ENCODE data around the gene CAPN12.
"Not testable (repeated sequence)": the region's sequence is repeated elsewhere in the genome, so short reads cannot be mapped to it uniquely, and the experiment has no call there.

CAPN12 gene

DNA sequence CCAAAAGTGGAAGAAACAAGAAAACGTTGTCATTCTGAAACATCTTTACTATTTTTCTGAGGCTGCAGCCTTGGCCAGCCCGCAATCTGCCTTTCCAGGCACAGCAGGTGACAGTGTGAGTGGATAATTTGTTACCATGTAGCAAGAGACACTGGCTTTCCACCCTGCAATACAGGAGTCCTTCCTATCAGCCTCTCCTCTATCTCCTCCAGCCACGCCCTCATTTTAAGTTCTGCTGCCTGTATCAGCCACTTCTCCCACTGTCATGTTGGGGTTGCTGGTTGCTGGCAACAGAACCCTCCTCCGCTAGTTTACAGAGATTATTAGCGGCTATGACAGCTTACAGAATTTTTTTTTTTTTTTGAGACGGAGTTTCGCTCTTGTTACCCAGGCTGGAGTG, 36.8 kb upstream of the CAPN12 start:
- TF ChIP-seq POLR2A (IDR thresholded peaks at IDR 0.05; ENCODE audit: low read length) = no peak
- TF ChIP-seq GATA1 (IDR thresholded peaks at IDR 0.05; ENCODE audit: low read depth, low read length) = no peak
- DNase-seq = peak; percentile 64 to 80

DNA sequence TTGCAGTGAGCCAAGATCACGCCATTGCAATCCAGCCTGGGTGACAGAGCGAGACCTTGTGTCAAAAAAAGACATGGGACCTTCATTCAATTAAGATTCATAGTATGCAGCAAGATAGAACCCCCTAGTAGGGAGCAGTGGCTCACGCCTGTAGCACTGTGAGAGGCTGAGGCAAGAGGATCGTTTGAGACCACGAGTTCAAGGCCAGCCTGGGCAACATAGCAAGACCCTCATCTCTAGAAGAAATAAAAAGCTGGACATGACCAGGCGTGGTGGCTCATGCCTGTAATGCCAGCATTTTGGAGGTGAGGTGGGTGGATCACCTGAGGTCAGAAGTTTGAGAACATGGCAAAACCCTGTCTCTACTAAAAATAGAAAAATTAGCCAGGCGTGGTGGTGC, 36.2 kb upstream of the CAPN12 start:
- TF ChIP-seq GATA1 (IDR thresholded peaks at IDR 0.05; ENCODE audit: low read depth, low read length) (no peak), POLR2A (IDR thresholded peaks at IDR 0.05; ENCODE audit: low read length) (no peak)
- no peak for DNase-seq

DNA sequence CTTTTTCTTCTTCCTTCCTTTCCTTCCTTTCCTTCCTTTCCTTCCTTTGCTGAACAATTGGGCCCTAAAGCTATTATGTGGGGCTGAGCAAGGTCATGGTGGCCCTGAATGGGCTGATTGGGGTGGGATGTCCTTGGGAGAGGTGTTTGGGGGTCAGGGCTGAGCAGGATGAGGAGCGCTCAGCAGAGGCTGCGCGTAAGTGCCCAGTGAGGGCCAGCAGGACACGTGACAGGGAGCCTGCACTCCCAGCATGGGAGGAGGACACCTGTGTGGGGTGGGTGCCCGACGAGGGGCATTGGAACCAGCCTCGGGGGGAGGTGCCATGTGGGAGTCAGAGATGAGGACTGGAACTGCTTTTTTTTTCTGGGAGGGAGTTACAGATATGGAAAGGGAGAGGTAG, 34.5 kb upstream of the CAPN12 start:
- no peak for TF ChIP-seq GATA1 (IDR thresholded peaks at IDR 0.05; ENCODE audit: low read depth, low read length)
- no peak for TF ChIP-seq POLR2A (IDR thresholded peaks at IDR 0.05; ENCODE audit: low read length)
- DNase-seq = no peak

DNA sequence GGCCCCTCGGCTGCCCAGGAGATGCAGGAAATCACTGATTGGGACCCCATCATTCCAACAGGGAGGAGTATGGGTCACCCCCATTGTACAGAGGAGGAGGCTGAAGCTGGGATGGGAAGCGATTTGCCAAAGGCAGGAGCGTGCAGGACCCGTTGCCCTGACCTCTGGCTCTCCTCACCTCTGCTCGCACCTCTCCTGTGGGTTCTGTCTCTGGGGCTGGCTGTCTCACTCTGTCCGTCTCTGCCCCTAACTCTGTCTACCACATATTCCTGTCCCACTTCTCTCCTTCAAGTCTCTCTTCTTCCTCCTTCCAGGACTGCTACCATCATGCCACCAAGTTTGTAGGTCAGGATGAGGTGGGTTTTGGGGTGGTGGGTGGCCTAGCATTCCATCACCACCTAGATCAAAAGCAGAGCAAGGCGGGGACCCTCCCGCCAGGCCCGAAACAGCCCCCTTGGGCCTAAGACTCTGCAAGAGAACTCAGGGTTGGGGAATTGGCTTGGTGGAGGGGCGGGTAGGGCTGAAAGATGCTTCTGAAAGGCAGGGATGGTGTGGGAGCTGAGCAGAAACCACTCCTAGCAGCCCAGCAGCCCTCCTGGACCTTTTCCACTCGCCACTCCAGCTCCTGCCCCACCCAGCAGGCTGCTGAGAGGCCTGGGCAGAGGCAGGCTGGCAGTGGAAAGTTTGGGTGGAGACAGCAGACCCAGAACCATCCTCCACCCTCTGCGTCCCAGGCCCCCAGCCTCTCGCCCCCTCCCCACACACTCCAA, 30.1 kb upstream of the CAPN12 start:
- no peak for TF ChIP-seq POLR2A (IDR thresholded peaks at IDR 0.05; ENCODE audit: low read length)
- TF ChIP-seq GATA1 (IDR thresholded peaks at IDR 0.05; ENCODE audit: low read depth, low read length) = no peak
- no peak for DNase-seq

DNA sequence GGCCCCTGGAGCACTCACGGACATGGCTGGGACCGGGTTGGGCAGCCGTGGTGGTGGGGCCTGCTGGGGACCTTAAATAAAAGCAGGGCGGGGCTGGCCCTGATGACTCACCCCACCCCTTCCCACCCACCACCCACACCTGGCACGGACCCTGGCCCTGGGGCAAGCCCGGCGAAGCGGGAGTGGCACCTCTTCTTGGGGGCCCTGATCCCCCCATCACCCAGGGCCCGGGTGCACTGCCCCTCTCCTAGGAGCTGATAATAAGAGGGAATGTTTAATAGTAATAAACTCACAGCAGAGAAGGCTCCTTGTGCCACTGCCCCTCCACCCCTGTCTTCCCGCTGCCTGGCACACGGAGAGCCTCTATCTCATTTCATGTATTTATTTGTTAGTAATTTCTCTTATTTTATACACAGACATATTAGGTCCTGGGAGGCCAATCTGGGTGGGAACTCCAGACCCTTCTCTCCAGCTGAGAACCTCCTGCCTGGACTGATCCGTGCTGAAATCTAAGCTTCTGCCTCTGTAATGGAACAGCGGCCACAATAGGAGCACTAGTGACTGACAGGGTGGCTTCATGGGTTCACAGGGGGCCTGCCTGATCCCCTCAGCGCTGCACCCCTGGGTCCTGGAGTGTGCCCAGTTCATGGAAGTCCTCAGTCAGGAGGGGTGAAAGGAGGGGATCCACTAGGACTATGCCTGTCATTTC, 29.3 kb upstream of the CAPN12 start, which contains the start of gene LGALS7:
Gene LGALS7, minus strand, starts transcription at position 49 of the 709 bp plus-strand sequence. Its CDS starts 25 bp downstream, at position 24.
- TF ChIP-seq POLR2A (IDR thresholded peaks at IDR 0.05; ENCODE audit: low read length) = no peak
- no peak for TF ChIP-seq GATA1 (IDR thresholded peaks at IDR 0.05; ENCODE audit: low read depth, low read length)
- no peak for DNase-seq

DNA sequence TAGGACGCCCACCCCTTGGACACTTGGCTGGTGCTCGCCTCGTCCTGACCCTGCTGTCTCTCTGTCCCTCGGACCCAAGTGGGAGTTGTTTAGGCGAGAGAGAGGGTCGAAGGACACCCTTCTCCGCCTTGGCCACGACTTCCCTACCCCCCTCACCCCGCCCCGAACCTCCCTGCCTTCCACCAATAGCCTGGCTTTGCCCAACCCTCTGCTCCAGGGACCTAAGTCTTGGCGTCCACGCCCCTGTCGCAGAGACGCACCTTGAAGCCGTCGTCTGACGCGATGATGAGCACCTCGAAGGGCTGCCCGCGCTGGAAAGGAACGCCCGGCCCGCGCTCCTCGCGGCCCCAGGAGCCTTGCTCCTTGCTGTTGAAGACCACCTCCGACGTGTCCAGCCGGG, 27.3 kb upstream of the CAPN12 start:
- DNase-seq = not testable (repeated sequence)

DNA sequence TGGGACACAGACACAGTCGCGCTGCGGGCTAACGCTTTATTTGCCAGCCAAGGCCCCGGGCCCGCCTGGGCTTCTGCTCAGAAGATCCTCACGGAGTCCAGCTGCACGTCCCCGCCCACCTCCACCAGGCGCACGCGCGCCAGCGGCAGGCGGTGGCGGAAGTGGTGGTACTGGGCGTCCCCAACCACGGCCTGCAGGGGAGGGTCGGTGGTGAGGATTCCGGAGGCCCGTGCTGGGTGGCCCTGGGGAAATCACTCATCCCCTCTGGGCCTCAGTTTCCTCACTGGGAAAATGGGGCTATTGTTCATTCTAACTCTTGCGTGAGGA, 26.6 kb upstream of the CAPN12 start:
- DNase-seq = not testable (repeated sequence)

DNA sequence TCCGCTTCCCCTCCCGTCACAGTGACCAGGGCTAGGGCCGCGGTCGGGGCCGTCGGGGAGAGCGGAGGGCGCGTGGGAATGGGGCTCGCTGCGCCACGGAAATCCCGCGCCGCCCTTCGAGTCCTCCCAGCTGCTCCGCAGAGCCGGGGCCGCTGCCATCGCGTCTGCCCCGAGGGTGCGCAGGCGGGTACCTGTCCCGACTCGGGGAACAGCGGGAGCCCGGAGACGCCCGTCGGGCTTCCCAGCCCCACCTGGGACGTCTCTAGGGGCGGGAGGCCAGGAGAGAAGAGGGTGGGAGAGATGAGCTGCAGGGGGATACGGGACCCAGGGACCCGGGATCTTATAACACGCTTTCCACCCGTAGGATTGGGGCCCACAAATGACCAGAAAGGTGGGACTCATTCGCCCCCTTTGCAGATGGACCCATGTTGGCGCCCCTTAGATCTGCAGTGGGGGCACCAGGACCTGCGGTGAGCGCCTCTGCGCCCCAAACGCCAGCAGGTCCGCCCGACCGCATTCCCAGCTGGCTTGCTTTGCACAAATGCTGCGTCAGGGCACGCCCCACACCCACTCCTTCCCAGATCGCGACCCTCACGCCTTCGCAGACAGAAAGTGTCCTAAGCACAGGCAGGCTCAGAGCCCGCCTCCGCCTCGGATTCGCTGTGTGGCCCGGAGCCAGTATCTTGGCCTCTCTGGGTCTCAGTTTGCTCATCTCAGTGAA, 26.1 kb upstream of the CAPN12 start:
- not testable (repeated sequence) for DNase-seq

DNA sequence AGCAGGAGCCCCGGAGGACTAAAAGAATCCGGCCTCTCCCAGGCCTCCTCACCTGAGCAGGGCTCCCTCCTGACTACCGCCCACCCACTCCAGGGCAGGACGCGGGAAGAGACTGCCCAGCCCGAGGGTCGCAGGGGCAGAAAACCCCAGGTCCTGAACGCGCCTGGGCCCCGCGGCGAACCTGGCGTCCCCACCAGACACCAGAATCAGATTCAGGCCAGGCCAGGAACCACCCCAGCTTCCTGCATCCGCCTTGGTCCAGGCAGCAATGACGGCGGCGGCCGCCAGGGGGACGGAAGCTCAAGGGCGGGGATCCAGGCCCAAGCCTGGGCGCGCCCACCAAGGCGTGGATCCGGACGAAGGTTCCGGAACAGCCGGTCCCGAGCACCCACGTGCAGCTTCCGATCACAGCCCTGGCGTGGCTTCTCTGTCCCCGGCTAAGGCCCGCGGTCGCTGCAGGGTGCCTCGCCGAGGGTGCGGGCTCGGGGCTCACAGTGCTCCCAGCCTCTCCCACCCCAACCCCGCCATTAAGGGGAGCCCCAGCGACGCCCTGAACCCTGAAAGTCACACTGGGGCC, 25.4 kb upstream of the CAPN12 start:
- DNase-seq = peak; percentile 89 to 93
- peak; percentile 47 for TF ChIP-seq POLR2A (IDR thresholded peaks at IDR 0.05; ENCODE audit: low read length)
- no peak for TF ChIP-seq GATA1 (IDR thresholded peaks at IDR 0.05; ENCODE audit: low read depth, low read length)

DNA sequence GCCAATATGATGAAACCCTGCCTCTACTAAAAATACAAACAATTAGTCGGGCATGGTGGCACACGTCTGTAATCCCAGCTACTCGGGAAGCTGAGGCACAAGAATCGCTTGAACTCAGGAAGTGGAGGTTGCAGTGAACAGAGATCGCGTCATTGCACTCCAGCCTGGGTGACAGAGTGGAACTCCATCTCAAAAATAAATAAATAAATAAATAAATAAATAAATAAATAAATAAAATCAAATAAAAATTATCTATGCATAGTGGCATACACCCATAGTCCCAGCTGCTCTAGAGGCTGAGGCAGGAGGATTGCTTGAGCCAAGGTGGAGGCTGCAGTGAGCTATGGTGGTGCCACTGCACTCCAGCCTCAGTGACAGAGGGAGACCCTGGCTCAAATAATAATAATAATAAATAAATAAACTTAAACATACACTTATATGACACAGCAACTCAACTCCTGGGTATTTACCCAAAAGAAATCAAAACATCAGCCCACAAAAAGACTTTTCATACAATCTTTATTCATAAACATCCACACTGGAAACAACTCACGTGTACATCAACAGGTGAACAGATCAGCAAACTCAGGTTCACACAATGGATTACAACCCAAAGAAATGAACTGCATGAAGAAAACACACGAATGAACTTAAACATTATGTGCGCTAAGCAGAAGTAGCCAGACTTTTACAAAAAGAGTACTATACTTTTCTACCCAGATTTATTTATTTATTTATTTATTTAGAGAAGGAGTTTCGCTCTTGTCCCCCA, 22.2 kb upstream of the CAPN12 start:
- no peak for DNase-seq
- TF ChIP-seq GATA1 (IDR thresholded peaks at IDR 0.05; ENCODE audit: low read depth, low read length) (no peak), POLR2A (IDR thresholded peaks at IDR 0.05; ENCODE audit: low read length) (no peak)

DNA sequence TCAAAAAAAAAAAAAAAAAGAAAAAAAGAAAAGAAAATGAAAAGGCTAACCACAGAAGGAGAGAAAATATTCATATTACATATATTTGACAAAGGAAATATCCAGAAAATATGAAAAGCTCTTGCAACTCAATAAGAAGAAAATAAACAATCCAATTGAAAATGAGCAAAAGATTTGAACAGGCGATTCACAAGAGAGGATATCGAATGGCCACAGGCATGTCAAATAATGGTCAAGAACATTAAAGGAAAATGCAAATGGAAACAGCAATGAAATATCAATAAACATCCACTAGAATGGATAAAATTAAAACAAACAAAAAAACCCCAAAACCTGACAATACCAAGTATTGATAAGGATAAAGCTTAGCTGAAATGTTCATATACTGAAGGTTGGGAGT, 20.9 kb upstream of the CAPN12 start:
- DNase-seq = no peak
- TF ChIP-seq POLR2A (IDR thresholded peaks at IDR 0.05; ENCODE audit: low read length) (no peak), GATA1 (IDR thresholded peaks at IDR 0.05; ENCODE audit: low read depth, low read length) (no peak)

DNA sequence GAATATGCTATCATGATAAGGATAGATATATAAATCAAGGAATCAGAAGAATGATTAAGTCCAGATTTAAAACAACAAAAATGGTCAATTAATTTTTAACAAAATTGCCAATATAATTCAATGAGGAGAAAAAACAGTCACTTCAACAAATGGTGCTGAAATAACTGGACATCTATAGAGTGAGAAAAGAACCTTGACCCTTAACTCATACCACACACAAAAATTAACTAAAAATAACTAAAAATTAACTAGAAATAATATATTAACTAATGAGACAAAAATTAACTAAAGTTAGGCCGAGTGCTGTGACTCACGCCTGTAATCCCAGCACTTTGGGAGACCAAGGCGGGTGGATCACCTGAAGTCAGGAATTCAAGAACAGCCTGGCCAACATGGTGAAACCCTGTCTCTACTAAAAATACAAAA, 19.5 kb upstream of the CAPN12 start:
- TF ChIP-seq POLR2A (IDR thresholded peaks at IDR 0.05; ENCODE audit: low read length) = no peak
- no peak for DNase-seq

DNA sequence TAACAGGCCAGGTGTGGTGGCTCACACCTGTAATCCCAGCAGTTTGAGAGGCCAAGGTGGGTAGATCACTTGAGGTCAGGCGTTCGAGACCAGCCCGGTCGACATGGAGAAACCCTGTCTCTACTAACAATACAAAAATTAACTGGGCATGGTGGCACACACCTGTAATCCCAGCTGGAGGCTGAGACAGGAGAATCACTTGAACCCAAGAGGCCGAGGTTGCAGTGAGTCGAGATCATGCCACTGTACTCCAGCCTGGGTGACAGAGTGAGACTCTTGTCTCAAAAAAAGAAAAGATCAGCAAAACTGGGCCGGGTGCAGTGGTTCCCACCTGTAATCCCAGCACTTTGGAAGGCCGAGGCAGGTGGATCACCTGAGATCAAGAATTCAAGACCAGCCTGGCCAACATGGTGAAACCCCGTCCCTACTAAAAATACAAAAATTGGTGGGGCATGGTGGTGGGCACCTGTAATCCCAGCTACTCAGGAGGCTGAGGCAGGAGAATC, 17.7 kb upstream of the CAPN12 start:
- not testable (repeated sequence) for DNase-seq

DNA sequence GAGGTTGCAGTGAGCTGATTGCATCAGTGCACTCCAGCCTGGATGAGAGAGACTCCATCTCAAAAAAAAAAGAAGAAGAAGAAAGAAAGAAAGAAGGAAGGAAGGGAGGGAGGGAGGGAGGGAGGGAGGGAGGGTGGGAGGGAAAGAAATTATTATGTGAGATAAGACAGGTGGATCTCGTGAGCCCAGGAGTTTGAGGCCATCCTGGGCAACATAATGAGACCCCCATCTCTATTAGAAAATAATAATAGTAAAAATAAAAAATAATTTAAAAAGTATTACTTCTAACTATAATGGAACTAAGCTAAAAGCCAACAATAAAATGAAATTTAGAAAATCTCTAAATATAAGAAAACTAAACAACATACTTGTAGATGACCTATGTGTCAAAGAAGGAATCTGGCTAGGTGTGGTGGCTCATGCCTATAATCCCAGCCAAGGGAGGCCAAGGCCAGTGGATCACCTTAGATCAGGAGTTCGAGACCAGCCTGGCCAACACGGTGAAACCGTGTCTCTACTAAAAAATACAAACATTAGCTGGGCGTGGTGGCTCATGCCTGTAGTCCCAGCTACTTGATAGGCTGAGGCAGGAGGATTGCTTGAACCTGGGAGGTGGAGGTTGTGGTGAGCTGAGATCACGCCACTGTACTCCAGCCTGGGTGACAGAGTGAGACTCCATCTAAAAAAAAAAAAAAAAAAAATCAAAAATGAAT, 16.7 kb upstream of the CAPN12 start:
- not testable (repeated sequence) for DNase-seq
